Measurements from ENCODE around the gene KIFC3. TPM values are rescaled to one million over a fixed set of nuclear protein-coding genes. Genes with fewer than 3 reads are reported as not detected.

KIFC3 gene
- total RNA-seq, 4 donors from 2014 or later, result 3.2 to 44.2 (median 17.4) TPM

- intact Hi-C loops (cut with DNase I; ENCODE audit: low total_unique reads), result no loop called here
- H3K36me3 ChIP-seq, result no peaks in the 10 kb centered on the region
- no peaks in the 10 kb centered on the region for H3K9me3 ChIP-seq
- no peak overlapping the region for H3K27ac ChIP-seq
- no peak for DNase-seq
- TF ChIP-seq POLR2A (IDR thresholded peaks at IDR 0.05) (no peak), CTCF (IDR thresholded peaks at IDR 0.05) (no peak)
- H3K4me1 ChIP-seq, result no peaks in the 10 kb centered on the region
- no peaks in the 10 kb centered on the region for H3K27me3 ChIP-seq
- no peak overlapping the region for H3K4me3 ChIP-seq
Measured at GRCh38 chr16:57761301-57761700, 41.0 kb downstream of the KIFC3 start.

GRCh38 chr16:57760357-57761160, 41.7 kb downstream of the KIFC3 start:
- H3K4me1 ChIP-seq, result no peaks in the 10 kb centered on the region
- intact Hi-C loops (cut with DNase I; ENCODE audit: low total_unique reads), result no loop called here
- H3K9me3 ChIP-seq, result no peaks in the 10 kb centered on the region
- DNase-seq, result no peak
- no peak overlapping the region for H3K4me3 ChIP-seq
- TF ChIP-seq POLR2A (IDR thresholded peaks at IDR 0.05) (no peak), CTCF (IDR thresholded peaks at IDR 0.05) (no peak)
- H3K36me3 ChIP-seq, result no peaks in the 10 kb centered on the region
- H3K27me3 ChIP-seq, result no peaks in the 10 kb centered on the region
- H3K27ac ChIP-seq, result no peak overlapping the region

GRCh38 chr16:57759541-57760356, 42.5 kb downstream of the KIFC3 start:
- no peaks in the 10 kb centered on the region for H3K4me1 ChIP-seq
- H3K36me3 ChIP-seq, result no peaks in the 10 kb centered on the region
- no peak overlapping the region for H3K27ac ChIP-seq
- H3K27me3 ChIP-seq, result no peaks in the 10 kb centered on the region
- intact Hi-C loops (cut with DNase I; ENCODE audit: low total_unique reads), result loop anchor here (5.0 to 10.0 kb wide), 2 partner anchors 105 to 243 kb away; partner anchors contain the start of genes USB1 and ZNF319
- TF ChIP-seq POLR2A (IDR thresholded peaks at IDR 0.05) (no peak), CTCF (IDR thresholded peaks at IDR 0.05) (no peak)
- no peaks in the 10 kb centered on the region for H3K9me3 ChIP-seq
- no peak for DNase-seq
- no peak overlapping the region for H3K4me3 ChIP-seq

GRCh38 chr16:57759131-57759530, 43.2 kb downstream of the KIFC3 start:
- H3K36me3 ChIP-seq, result no peaks in the 10 kb centered on the region
- no peaks in the 10 kb centered on the region for H3K9me3 ChIP-seq
- intact Hi-C loops (cut with DNase I; ENCODE audit: low total_unique reads), result loop anchor here (5.0 to 10.0 kb wide), 2 partner anchors 106 to 243 kb away; partner anchors contain the start of genes USB1 and ZNF319
- TF ChIP-seq CTCF (IDR thresholded peaks at IDR 0.05) (no peak), POLR2A (IDR thresholded peaks at IDR 0.05) (no peak)
- H3K27me3 ChIP-seq, result no peaks in the 10 kb centered on the region
- no peaks in the 10 kb centered on the region for H3K4me1 ChIP-seq
- H3K4me3 ChIP-seq, result no peak overlapping the region
- DNase-seq, result no peak
- no peak overlapping the region for H3K27ac ChIP-seq

Data from uterus (tissue), 4 donors.